Measurements from ENCODE around the gene LHFPL3.
"Not testable (repeated sequence)": the region's sequence is repeated elsewhere in the genome, so short reads cannot be mapped to it uniquely, and the experiment has no call there.

Gene LHFPL3

GRCh38 chr7:104328296-104328969, at the start of gene LHFPL3:
TSS of gene LHFPL3 (plus strand) at chr7:104328603.
- DNase-seq, result peak; percentile 72

- not testable (repeated sequence) for DNase-seq
Measured at GRCh38 chr7:104281685-104282084, 46.7 kb upstream of the LHFPL3 start.

GRCh38 chr7:104286839-104287238, 41.6 kb upstream of the LHFPL3 start:
- no peak for DNase-seq

GRCh38 chr7:104288137-104288536, 40.3 kb upstream of the LHFPL3 start:
- DNase-seq, result no peak

GRCh38 chr7:104294291-104294690, 34.1 kb upstream of the LHFPL3 start:
- no peak for DNase-seq

- no peak for DNase-seq
Measured at GRCh38 chr7:104296266-104296665, 32.1 kb upstream of the LHFPL3 start.

GRCh38 chr7:104296900-104297299, 31.5 kb upstream of the LHFPL3 start:
- DNase-seq, result no peak

GRCh38 chr7:104299323-104299722, 29.1 kb upstream of the LHFPL3 start:
- DNase-seq, result no peak

- no peak for DNase-seq
Measured at GRCh38 chr7:104299777-104300176, 28.6 kb upstream of the LHFPL3 start.

GRCh38 chr7:104306793-104307192, 21.6 kb upstream of the LHFPL3 start:
- peak; percentile 19 for DNase-seq

GRCh38 chr7:104317948-104318629, 10.3 kb upstream of the LHFPL3 start:
- DNase-seq, result no peak

GRCh38 chr7:104327534-104327933, 869 bp upstream of the LHFPL3 start:
- no peak for DNase-seq

GRCh38 chr7:104327938-104328295, 486 bp upstream of the LHFPL3 start:
- no peak for DNase-seq

GRCh38 chr7:104328970-104329825, 795 bp downstream of the LHFPL3 start:
- peak; percentile 49 for DNase-seq

GRCh38 chr7:104341546-104341945, 13.1 kb downstream of the LHFPL3 start:
- DNase-seq, result peak; percentile 45

GRCh38 chr7:104352736-104353135, 24.3 kb downstream of the LHFPL3 start:
- DNase-seq, result no peak

GRCh38 chr7:104357166-104357565, 28.8 kb downstream of the LHFPL3 start:
- DNase-seq, result no peak

- no peak for DNase-seq
Measured at GRCh38 chr7:104358446-104359132, 30.2 kb downstream of the LHFPL3 start.

GRCh38 chr7:104362756-104363155, 34.4 kb downstream of the LHFPL3 start:
- no peak for DNase-seq

GRCh38 chr7:104363355-104363754, 35.0 kb downstream of the LHFPL3 start:
- DNase-seq, result no peak

- DNase-seq, result peak; percentile 54
Measured at GRCh38 chr7:104366390-104366789, 38.0 kb downstream of the LHFPL3 start.

- peak; percentile 24 for DNase-seq
Measured at GRCh38 chr7:104367926-104368325, 39.5 kb downstream of the LHFPL3 start.

Measured in NCI-H2171 treated with DMSO at 0.1 percent for 48 hours (cell line).